ENCODE data around the gene TRAPPC4.

DNA sequence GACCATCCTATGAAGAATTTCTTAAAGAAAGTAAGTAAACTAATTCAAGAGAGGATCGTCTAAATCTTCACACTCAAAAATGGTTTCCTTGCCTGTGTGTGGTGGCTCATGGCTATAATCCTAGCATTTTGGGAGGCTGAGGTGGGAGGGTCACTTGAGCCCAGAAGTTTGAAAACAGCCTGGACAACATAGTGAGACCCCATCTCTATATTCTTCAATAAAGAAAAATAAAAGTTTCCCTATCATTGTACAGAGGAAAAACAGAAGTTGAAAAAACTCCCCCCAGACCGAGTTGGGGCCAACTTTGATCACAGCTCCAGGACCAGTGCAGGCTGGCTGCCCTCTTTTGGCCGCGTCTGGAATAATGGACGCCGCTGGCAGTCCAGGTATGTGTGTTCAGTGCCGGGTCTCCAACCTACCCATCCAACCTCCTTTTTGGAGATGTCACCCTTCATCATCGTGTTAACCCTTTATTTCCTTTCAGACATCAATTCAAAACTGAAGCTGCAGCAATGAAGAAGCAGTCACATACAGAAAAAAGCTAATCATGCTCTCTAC is 3.4 kb upstream of the TRAPPC4 start:
- TF ChIP-seq, protein P1, sequence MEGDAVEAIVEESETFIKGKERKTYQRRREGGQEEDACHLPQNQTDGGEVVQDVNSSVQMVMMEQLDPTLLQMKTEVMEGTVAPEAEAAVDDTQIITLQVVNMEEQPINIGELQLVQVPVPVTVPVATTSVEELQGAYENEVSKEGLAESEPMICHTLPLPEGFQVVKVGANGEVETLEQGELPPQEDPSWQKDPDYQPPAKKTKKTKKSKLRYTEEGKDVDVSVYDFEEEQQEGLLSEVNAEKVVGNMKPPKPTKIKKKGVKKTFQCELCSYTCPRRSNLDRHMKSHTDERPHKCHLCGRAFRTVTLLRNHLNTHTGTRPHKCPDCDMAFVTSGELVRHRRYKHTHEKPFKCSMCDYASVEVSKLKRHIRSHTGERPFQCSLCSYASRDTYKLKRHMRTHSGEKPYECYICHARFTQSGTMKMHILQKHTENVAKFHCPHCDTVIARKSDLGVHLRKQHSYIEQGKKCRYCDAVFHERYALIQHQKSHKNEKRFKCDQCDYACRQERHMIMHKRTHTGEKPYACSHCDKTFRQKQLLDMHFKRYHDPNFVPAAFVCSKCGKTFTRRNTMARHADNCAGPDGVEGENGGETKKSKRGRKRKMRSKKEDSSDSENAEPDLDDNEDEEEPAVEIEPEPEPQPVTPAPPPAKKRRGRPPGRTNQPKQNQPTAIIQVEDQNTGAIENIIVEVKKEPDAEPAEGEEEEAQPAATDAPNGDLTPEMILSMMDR (IDR thresholded peaks at IDR 0.05; ENCODE audit: insufficient read depth, low read length): no peak
- TF ChIP-seq POLR2AphosphoS5 (IDR thresholded peaks at IDR 0.05; ENCODE audit: low read depth): no peak

All from HL-60 (cell line).